Activated T-cell treated with anti-CD3 and anti-CD28 coated beads, Interleukin-2, amount 50 U/mL, for 24 hours (primary cell): Measurements from ENCODE around the gene LRP10.
"Not testable (repeated sequence)": the region's sequence is repeated elsewhere in the genome, so short reads cannot be mapped to it uniquely, and the experiment has no call there.

Source experiments
- DNase-seq: peaks from one replicate; pipeline ENCODE4 v3.0.0-alpha.2; 2020
- H3K27ac Mint-ChIP-seq: 2 replicates; pipeline ENCODE4 v1.8.0; 2020; ENCODE audit warnings: mild to moderate bottlenecking, mixed read lengths
- H3K27me3 Mint-ChIP-seq: 2 replicates; pipeline ENCODE4 v1.8.0; 2020; ENCODE audit warnings: mixed read lengths
- H3K36me3 Mint-ChIP-seq: 2 replicates; pipeline ENCODE4 v1.8.0; 2020; ENCODE audit warnings: low read depth, mixed read lengths
- H3K4me1 Mint-ChIP-seq: 2 replicates; pipeline ENCODE4 v1.8.0; 2020; ENCODE audit warnings: low read depth, mixed read lengths
- H3K4me3 Mint-ChIP-seq: 2 replicates; pipeline ENCODE4 v1.8.0; 2020; ENCODE audit warnings: mild to moderate bottlenecking, moderate library complexity, mixed read lengths
- H3K9me3 Mint-ChIP-seq: 2 replicates; pipeline ENCODE4 v1.8.0; 2020; ENCODE audit warnings: mixed read lengths

The LRP10 gene

DNA sequence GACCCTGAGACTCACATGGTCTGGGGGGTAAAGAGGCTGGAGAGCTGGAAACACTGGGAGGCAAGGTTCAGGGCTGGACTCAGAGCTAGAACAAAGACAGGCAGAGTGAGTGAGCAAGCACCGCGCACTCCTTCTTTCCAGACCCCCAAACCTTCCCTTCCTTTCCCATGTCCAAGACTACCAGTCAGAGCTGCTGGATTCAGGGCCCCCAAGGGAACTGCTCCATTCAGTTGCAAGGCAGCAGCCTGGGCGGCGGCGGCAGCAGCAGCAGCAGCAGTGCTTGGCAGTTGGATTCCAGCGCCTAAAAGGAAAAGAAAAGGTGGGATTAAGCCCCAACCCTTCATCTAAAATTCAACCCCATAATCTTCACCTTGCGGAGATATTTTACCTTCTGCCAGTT is 30.3 kb downstream of the LRP10 start:
- peak overlapping the region; percentile 58 for H3K27ac Mint-ChIP-seq
- DNase-seq, result no peak
- no peaks in the 10 kb centered on the region for H3K27me3 Mint-ChIP-seq
- H3K9me3 Mint-ChIP-seq, result no peaks in the 10 kb centered on the region
- H3K4me1 Mint-ChIP-seq, result peaks cover 15% of the 10 kb centered on the region
- H3K4me3 Mint-ChIP-seq, result no peak overlapping the region
- peaks cover 82% of the 10 kb centered on the region for H3K36me3 Mint-ChIP-seq

GRCh38 chr14:22903742-22904087 is 32.2 kb downstream of the LRP10 start:
- peak overlapping the region; percentile 78 for H3K27ac Mint-ChIP-seq
- peaks cover 83% of the 10 kb centered on the region for H3K36me3 Mint-ChIP-seq

DNA sequence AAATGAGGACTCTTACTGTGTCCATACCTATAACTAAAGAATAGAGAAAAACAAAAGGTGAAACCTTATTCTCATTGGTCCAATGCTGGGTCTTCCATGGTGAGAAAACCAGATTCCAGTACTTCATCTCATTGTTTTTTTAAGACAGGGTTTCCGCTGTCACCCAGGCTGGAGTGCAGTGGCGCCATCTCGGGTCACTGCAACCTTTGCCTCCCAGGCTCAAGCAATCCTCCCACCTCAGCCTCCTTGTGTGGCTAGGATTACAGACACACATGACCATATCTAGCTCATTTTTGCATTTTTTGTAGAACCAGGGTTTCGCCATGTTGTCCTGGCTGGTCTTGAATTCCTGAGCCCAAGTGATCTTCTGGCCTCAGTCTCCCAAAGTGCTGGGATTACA is 34.1 kb downstream of the LRP10 start:
- H3K36me3 Mint-ChIP-seq, result peaks cover 91% of the 10 kb centered on the region

More at GRCh38 chr14:22903742-22904087, 32.2 kb downstream of the LRP10 start:
- DNase-seq, result no peak
- no peaks in the 10 kb centered on the region for H3K9me3 Mint-ChIP-seq
- no peak overlapping the region for H3K4me3 Mint-ChIP-seq
- peaks cover 5% of the 10 kb centered on the region for H3K4me1 Mint-ChIP-seq
- no peaks in the 10 kb centered on the region for H3K27me3 Mint-ChIP-seq

GRCh38 chr14:22906073-22906472 is 34.5 kb downstream of the LRP10 start:
- no peaks in the 10 kb centered on the region for H3K27me3 Mint-ChIP-seq
- no peak overlapping the region for H3K27ac Mint-ChIP-seq
- no peak for DNase-seq
- peaks cover 8% of the 10 kb centered on the region for H3K4me1 Mint-ChIP-seq
- H3K4me3 Mint-ChIP-seq, result no peak overlapping the region
- peaks cover 91% of the 10 kb centered on the region for H3K36me3 Mint-ChIP-seq
- no peaks in the 10 kb centered on the region for H3K9me3 Mint-ChIP-seq

More for the DNA sequence above, 34.1 kb downstream of the LRP10 start:
- Mint-ChIP-seq H3K4me1 (peaks cover 5% of the 10 kb centered on the region), H3K9me3 (no peaks in the 10 kb centered on the region), H3K27me3 (no peaks in the 10 kb centered on the region), H3K27ac (peak overlapping the region; percentile 35), H3K4me3 (no peak overlapping the region)
- no peak for DNase-seq

- Mint-ChIP-seq H3K4me1 (peaks cover 21% of the 10 kb centered on the region), H3K36me3 (peaks cover 91% of the 10 kb centered on the region), H3K27ac (no peak overlapping the region), H3K4me3 (no peak overlapping the region), H3K9me3 (no peaks in the 10 kb centered on the region), H3K27me3 (no peaks in the 10 kb centered on the region)
- DNase-seq, result no peak
These were observed 35.9 kb downstream of the LRP10 start for GRCh38 chr14:22907429-22907828.

DNA sequence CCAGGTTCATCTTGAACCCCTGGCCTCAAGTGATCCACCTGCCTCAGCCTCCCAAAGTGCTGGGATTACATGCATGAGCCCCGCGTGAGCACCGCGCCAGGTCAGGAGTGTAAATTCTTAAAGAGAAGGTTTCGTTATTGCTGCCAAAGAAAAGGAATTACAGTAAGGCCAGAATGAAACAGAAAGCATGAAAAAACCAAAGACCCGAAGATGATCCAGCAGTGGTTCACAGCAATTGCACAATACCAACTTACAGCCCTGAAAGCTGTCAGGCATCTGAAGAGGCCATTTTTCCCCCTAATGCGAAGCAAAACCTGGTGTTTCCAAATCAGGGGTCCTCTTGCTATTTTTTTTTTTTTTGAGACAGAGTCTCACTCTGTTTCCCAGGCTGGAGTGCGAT is 37.1 kb downstream of the LRP10 start:
- Mint-ChIP-seq H3K9me3 (no peaks in the 10 kb centered on the region), H3K27ac (peak overlapping the region; percentile 34), H3K4me3 (no peak overlapping the region), H3K27me3 (no peaks in the 10 kb centered on the region), H3K4me1 (peaks cover 23% of the 10 kb centered on the region), H3K36me3 (peaks cover 85% of the 10 kb centered on the region)
- no peak for DNase-seq

DNA sequence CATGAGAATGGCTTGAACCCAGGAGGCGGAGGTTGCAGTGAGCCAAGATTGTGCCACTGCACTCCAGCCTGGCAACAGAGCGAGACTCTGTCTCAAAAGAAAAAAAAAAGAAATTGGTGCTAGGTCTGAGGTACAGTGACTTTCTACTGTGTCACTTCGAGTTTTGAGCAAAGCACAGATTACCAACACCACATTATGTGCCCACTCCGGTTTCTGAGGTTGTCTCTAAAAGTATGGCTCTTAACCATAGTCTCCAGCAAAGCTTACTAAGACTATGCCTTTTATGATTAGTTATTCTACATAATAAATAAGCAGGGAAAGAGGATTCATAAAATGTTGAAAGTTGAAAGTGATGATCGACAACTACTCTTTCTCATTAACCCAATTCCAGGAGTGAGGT is 39.4 kb downstream of the LRP10 start:
- Mint-ChIP-seq H3K27ac (peak overlapping the region; percentile 37), H3K4me1 (peaks cover 34% of the 10 kb centered on the region), H3K4me3 (no peak overlapping the region), H3K36me3 (peaks cover 81% of the 10 kb centered on the region), H3K27me3 (no peaks in the 10 kb centered on the region), H3K9me3 (no peaks in the 10 kb centered on the region)
- DNase-seq, result no peak

- Mint-ChIP-seq H3K4me1 (peaks cover 58% of the 10 kb centered on the region), H3K36me3 (peaks cover 82% of the 10 kb centered on the region)
- H3K27me3 Mint-ChIP-seq, H3K9me3 Mint-ChIP-seq, H3K4me3 Mint-ChIP-seq, H3K27ac Mint-ChIP-seq, DNase-seq: not testable (repeated sequence)
These were observed 43.3 kb downstream of the LRP10 start for GRCh38 chr14:22914836-22915235.

GRCh38 chr14:22915886-22916521 is 44.5 kb downstream of the LRP10 start:
- peaks cover 85% of the 10 kb centered on the region for H3K36me3 Mint-ChIP-seq
- no peak for DNase-seq
- no peaks in the 10 kb centered on the region for H3K27me3 Mint-ChIP-seq
- H3K9me3 Mint-ChIP-seq, result no peaks in the 10 kb centered on the region
- no peak overlapping the region for H3K4me3 Mint-ChIP-seq
- peak overlapping the region; percentile 52 for H3K27ac Mint-ChIP-seq
- peaks cover 61% of the 10 kb centered on the region for H3K4me1 Mint-ChIP-seq

GRCh38 chr14:22918804-22919600 is 47.5 kb downstream of the LRP10 start, which contains the start of gene RBM23:
Gene RBM23 (minus strand): TSS chr14:22919149.
- peak within 1 kb of the TSS; percentile 93 for H3K4me3 Mint-ChIP-seq
- H3K36me3 Mint-ChIP-seq, result peaks cover 92% of the 10 kb centered on the region
- peak within 1 kb of the TSS; percentile 100 for H3K27ac Mint-ChIP-seq
- H3K4me1 Mint-ChIP-seq, result peaks cover 56% of the 10 kb centered on the region
- no peaks in the 10 kb centered on the region for H3K27me3 Mint-ChIP-seq
- peak; percentile 98 for DNase-seq
- no peaks in the 10 kb centered on the region for H3K9me3 Mint-ChIP-seq

DNA sequence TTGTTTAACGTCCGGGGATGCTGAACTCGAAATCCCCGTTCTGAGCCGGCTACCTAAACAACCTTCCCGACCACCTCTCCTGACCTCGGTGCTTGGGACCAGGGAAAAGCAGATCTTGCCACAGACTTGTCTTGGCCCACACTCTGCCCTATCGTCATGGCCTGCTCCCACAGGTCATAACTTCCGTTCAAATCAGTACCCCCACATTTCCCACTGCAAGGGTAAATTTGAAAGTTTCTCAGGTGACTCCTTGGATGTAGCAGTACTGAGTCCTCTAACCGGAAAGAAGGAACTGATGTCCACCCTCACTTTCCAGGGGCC is 48.0 kb downstream of the LRP10 start:
- H3K4me3 Mint-ChIP-seq, result peak overlapping the region; percentile 93
- DNase-seq, result no peak
- H3K9me3 Mint-ChIP-seq, result no peaks in the 10 kb centered on the region
- H3K27me3 Mint-ChIP-seq, result no peaks in the 10 kb centered on the region
- peaks cover 53% of the 10 kb centered on the region for H3K4me1 Mint-ChIP-seq
- H3K27ac Mint-ChIP-seq, result peak overlapping the region; percentile 100
- H3K36me3 Mint-ChIP-seq, result peaks cover 94% of the 10 kb centered on the region

DNA sequence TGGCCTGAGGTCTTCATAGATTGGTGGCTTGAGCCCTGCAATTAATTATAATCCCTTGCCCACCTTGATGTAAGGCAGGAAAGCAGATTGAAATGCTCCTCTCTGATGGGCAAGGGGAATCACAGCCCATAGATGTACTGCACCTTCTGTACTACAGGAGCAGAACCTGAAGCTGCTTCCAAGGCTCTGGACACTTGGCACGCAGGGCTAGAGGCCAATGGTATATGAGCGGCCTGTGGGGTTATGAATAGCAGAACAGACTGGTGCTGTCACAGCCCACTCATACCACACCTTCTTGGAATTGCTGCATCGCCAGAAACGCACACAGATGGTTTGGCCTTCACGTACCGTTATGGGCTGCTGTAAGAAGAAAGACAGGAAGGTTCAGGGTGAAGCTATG is 49.2 kb downstream of the LRP10 start:
- Mint-ChIP-seq H3K27me3 (no peaks in the 10 kb centered on the region), H3K4me3 (no peak overlapping the region), H3K9me3 (no peaks in the 10 kb centered on the region), H3K36me3 (peaks cover 87% of the 10 kb centered on the region), H3K4me1 (peaks cover 47% of the 10 kb centered on the region), H3K27ac (peak overlapping the region; percentile 16)
- DNase-seq, result no peak

- H3K36me3 Mint-ChIP-seq, result peaks cover 71% of the 10 kb centered on the region
- H3K9me3 Mint-ChIP-seq, result no peaks in the 10 kb centered on the region
- no peak for DNase-seq
- no peak overlapping the region for H3K27ac Mint-ChIP-seq
- peaks cover 47% of the 10 kb centered on the region for H3K4me1 Mint-ChIP-seq
- H3K4me3 Mint-ChIP-seq, result no peak overlapping the region
- H3K27me3 Mint-ChIP-seq, result no peaks in the 10 kb centered on the region
These were observed 50.8 kb downstream of the LRP10 start for GRCh38 chr14:22922294-22922693.

- Mint-ChIP-seq H3K27ac (no peak overlapping the region), H3K27me3 (no peaks in the 10 kb centered on the region), H3K36me3 (peaks cover 59% of the 10 kb centered on the region), H3K9me3 (no peaks in the 10 kb centered on the region), H3K4me3 (no peak overlapping the region), H3K4me1 (peaks cover 49% of the 10 kb centered on the region)
- DNase-seq, result no peak
These were observed 52.2 kb downstream of the LRP10 start for GRCh38 chr14:22923746-22924145.

- Mint-ChIP-seq H3K36me3 (peaks cover 43% of the 10 kb centered on the region), H3K4me3 (no peak overlapping the region), H3K4me1 (peaks cover 38% of the 10 kb centered on the region), H3K9me3 (no peaks in the 10 kb centered on the region), H3K27ac (no peak overlapping the region), H3K27me3 (no peaks in the 10 kb centered on the region)
- DNase-seq, result no peak
These were observed 54.0 kb downstream of the LRP10 start for GRCh38 chr14:22925513-22925912.
